ENCODE results near the gene SCG5. TPM values are rescaled to one million over a fixed set of nuclear protein-coding genes. Genes with fewer than 3 reads are reported as not detected.

SCG5 gene
- polyA plus RNA-seq, 1 experiment: 9.4 TPM

DNA sequence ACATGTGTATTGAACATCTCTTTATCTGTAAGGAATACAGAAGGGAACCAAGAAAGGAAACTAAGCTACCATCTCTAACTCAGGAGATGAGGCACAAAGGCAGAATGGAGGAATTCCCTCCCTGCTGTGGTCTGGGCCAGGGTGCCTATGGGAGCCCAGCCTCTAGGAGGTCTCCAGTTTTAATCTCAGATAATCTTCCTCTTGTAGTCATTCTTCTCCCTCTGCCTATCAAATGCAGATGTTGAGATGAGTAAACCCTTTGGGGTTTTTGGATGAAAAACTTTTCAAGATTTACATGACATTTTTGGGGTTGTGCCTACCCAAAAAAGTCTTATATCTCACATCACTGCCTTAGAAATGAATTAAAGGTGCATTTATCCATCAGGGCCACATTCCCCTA, 23.3 kb downstream of the SCG5 start:
- H3K27me3 ChIP-seq (ENCODE audit: control insufficient read depth, insufficient read depth, low read length): no peaks in the 10 kb centered on the region
- POLR2A ChIA-PET: no interaction called here
- CTCF ChIA-PET: interaction anchor here (1.0 to 11.5 kb wide), 7 partner anchors 9 to 331 kb away, joined by 3 to 165 read pairs (median 5); no protein-coding TSS in a partner anchor
- no peak overlapping the region for H3K4me3 ChIP-seq (ENCODE audit: low read depth, low read length)
- TF ChIP-seq, protein P1, sequence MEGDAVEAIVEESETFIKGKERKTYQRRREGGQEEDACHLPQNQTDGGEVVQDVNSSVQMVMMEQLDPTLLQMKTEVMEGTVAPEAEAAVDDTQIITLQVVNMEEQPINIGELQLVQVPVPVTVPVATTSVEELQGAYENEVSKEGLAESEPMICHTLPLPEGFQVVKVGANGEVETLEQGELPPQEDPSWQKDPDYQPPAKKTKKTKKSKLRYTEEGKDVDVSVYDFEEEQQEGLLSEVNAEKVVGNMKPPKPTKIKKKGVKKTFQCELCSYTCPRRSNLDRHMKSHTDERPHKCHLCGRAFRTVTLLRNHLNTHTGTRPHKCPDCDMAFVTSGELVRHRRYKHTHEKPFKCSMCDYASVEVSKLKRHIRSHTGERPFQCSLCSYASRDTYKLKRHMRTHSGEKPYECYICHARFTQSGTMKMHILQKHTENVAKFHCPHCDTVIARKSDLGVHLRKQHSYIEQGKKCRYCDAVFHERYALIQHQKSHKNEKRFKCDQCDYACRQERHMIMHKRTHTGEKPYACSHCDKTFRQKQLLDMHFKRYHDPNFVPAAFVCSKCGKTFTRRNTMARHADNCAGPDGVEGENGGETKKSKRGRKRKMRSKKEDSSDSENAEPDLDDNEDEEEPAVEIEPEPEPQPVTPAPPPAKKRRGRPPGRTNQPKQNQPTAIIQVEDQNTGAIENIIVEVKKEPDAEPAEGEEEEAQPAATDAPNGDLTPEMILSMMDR (IDR thresholded peaks at IDR 0.05; ENCODE audit: insufficient read depth, low read depth, low read length): no peak
- no peak for DNase-seq (ENCODE audit: low read depth)
- H3K36me3 ChIP-seq (ENCODE audit: control insufficient read depth, insufficient read depth, low read length): no peaks in the 10 kb centered on the region

DNA sequence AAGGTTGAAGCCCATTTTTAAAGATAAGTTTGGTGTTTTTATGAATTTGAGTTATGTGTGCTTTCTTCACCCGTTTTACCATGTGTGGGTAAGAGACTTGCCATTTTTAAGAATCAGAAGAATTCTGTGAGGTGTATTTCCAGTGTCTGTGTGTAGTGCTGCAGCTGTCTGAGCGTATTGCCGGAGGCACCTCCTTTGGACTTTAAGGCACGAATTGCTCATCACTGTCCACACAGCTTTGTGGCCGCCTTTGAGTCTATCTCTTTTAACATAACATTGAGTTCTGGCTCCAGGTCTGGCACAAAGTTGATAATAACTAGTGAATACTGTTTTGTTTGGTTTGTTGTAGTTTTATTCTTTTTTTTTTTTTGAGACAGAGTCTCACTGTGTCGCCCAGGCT, 25.8 kb downstream of the SCG5 start:
- H3K36me3 ChIP-seq (ENCODE audit: control insufficient read depth, insufficient read depth, low read length): no peaks in the 10 kb centered on the region
- no peaks in the 10 kb centered on the region for H3K27me3 ChIP-seq (ENCODE audit: control insufficient read depth, insufficient read depth, low read length)
- H3K4me3 ChIP-seq (ENCODE audit: low read depth, low read length): no peak overlapping the region
- ChIA-PET POLR2A (no interaction called here), CTCF (interaction anchor here (3.6 kb wide), 1 partner anchor 327 kb away, joined by 11 read pairs; no protein-coding TSS in a partner anchor)
- TF ChIP-seq, protein P1 (IDR thresholded peaks at IDR 0.05; ENCODE audit: insufficient read depth, low read depth, low read length): no peak
- DNase-seq (ENCODE audit: low read depth): no peak

DNA sequence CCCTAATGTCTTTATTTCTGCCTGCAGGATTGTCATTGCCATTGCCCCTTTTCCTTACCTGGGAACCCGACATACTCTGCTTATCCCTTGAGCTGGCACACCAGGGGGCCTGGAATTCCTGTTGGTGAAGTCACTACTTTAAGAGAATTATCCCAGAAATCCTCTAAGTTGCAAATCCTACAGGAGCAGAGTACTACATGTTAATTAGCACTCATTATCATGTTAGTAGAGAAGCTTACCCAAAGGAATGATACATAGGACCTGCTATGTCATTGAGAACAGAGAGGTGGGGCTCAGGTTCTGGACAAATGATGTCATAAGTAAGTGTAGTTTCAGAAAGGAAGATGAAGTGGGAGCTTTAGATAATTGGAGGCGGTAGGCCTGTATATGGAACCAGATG, 27.4 kb downstream of the SCG5 start:
- DNase-seq (ENCODE audit: low read depth): no peak
- ChIA-PET CTCF (interaction anchor here (0.8 to 3.6 kb wide), 12 partner anchors 11 to 325 kb away, joined by 3 to 12 read pairs (median 4); no protein-coding TSS in a partner anchor), POLR2A (interaction anchor here (0.6 kb wide), 1 partner anchor 171 kb away, joined by 3 read pairs; no protein-coding TSS in a partner anchor)
- H3K36me3 ChIP-seq (ENCODE audit: control insufficient read depth, insufficient read depth, low read length): no peaks in the 10 kb centered on the region
- no peaks in the 10 kb centered on the region for H3K27me3 ChIP-seq (ENCODE audit: control insufficient read depth, insufficient read depth, low read length)
- TF ChIP-seq, protein P1 (IDR thresholded peaks at IDR 0.05; ENCODE audit: insufficient read depth, low read depth, low read length): no peak
- no peak overlapping the region for H3K4me3 ChIP-seq (ENCODE audit: low read depth, low read length)

DNA sequence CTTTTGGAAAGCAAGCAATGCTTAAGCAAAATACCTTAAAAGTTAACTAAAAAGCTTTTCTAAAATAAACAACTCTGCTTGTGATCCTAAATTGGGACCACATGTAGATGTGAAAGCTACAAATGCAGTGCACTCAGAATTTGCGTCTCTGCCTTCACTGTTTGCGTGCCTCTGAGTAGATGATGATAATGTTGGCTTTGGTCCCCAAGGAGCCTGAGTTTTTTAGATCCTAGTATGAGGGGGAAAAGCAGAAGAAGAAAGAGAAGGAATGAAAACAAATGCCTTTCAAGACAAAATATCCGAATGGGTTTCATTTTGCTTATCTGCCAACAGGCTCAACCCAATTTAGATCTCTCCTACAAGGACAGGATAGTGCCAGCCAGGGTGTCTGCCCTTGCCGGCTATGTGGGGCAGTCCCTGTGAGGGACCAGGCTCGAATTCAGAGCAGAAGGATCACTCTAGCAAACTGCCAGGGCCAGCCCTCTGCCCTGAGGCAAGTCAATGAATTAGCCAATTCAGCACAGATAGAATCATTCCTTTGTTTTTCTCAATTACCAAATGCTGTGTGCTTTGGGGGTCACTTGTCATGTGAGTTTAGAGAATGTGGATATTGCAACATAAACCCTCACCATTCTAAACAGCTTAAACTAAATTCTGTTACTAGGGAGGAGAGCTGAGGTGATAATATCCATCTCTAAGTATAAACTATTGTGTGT, 28.5 kb downstream of the SCG5 start:
- H3K27me3 ChIP-seq (ENCODE audit: control insufficient read depth, insufficient read depth, low read length): no peaks in the 10 kb centered on the region
- H3K4me3 ChIP-seq (ENCODE audit: low read depth, low read length): peak overlapping the region; percentile 22
- ChIA-PET POLR2A (interaction anchor here (0.6 to 0.8 kb wide), 5 partner anchors 34 to 185 kb away, joined by 5 to 8 read pairs (median 7); no protein-coding TSS in a partner anchor), CTCF (interaction anchor here (0.6 to 3.6 kb wide), 15 partner anchors 8 to 324 kb away, joined by 3 to 12 read pairs (median 3); no protein-coding TSS in a partner anchor)
- peak; percentile 87 for DNase-seq (ENCODE audit: low read depth)
- TF ChIP-seq, protein P1 (IDR thresholded peaks at IDR 0.05; ENCODE audit: insufficient read depth, low read depth, low read length): no peak
- no peaks in the 10 kb centered on the region for H3K36me3 ChIP-seq (ENCODE audit: control insufficient read depth, insufficient read depth, low read length)

DNA sequence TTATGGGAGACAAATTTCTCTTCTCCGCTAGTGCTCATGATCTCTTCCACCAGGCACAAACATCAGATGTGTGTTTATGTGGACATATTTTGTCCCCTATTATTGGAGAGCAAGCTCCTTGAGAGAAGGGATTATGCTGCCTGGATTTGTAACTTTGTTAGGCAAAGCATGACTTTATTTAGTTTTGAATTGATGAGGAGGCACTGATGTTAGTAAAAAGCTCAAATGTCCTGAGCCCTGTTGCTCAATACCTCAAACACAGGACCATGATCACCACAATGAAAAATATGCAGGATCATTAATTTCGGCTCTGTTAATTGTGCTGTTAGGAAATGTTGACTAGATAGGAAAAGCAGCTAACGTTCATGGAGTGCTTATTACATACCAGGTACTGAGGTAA, 29.1 kb downstream of the SCG5 start:
- DNase-seq (ENCODE audit: low read depth): no peak
- ChIA-PET CTCF (interaction anchor here (0.9 to 3.6 kb wide), 8 partner anchors 9 to 323 kb away, joined by 3 to 12 read pairs (median 3); no protein-coding TSS in a partner anchor), POLR2A (interaction anchor here (0.8 kb wide), 1 partner anchor 34 kb away, joined by 5 read pairs; no protein-coding TSS in a partner anchor)
- TF ChIP-seq, protein P1 (IDR thresholded peaks at IDR 0.05; ENCODE audit: insufficient read depth, low read depth, low read length): no peak
- H3K36me3 ChIP-seq (ENCODE audit: control insufficient read depth, insufficient read depth, low read length): no peaks in the 10 kb centered on the region
- no peaks in the 10 kb centered on the region for H3K27me3 ChIP-seq (ENCODE audit: control insufficient read depth, insufficient read depth, low read length)
- H3K4me3 ChIP-seq (ENCODE audit: low read depth, low read length): no peak overlapping the region
